K562 (cell line): Measurements from ENCODE around the gene CCDC136. TPM values are rescaled to one million over a fixed set of nuclear protein-coding genes. Genes with fewer than 3 reads are reported as not detected.
A peak's percentile ranks its signal among the peaks of the same experiment; 100 is the strongest.

Experiments used
- ATF1 ChIP-seq, 2 experiments: fragments of 450-650 bp in 1 of 2; IDR thresholded peaks; 2 replicates each; pipeline ENCODE4 v1.6.1; 2016; ENCODE audit warnings: missing compliant biosample characterization in 1 of 2, missing genetic modification characterization in 1 of 2
- CHD4 ChIP-seq: fragments of 200-600 bp; sonication (generic); IDR thresholded peaks from 3 replicates; pipeline ENCODE4 v1.6.1; 2012; ENCODE audit warnings: low read depth, mild to moderate bottlenecking, mixed read lengths, low read length, inconsistent platforms; ENCODE audit not compliant: insufficient read depth, insufficient replicate concordance, poor library complexity, severe bottlenecking
- NR3C1 ChIP-seq: sonication (generic); formaldehyde crosslinking; IDR thresholded peaks from 2 replicates; pipeline ENCODE4 v1.8.1; 2022; ENCODE audit warnings: missing genetic modification reagents
- PRPF4 ChIP-seq: fragments of 200-400 bp; formaldehyde crosslinking; IDR thresholded peaks from one replicate; pipeline ENCODE4 v1.6.1; 2017; ENCODE audit warnings: low read length, low read depth, mild to moderate bottlenecking; ENCODE audit not compliant: insufficient read depth, poor library complexity, severe bottlenecking
- TAF9B ChIP-seq: fragments of 450-650 bp; IDR thresholded peaks from 2 replicates; pipeline ENCODE4 v1.6.1; 2018; ENCODE audit warnings: mild to moderate bottlenecking; ENCODE audit not compliant: partially characterized antibody
- ZFP30 ChIP-seq: fragments of 250-450 bp; sonication (Bioruptor Pico); IDR thresholded peaks from 2 replicates; pipeline ENCODE4 v1.8.0; 2022; ENCODE audit warnings: moderate library complexity, mild to moderate bottlenecking, inconsistent platforms, borderline replicate concordance
- ZNF146 ChIP-seq: IDR thresholded peaks from one replicate; pipeline ENCODE4 v1.6.1; 2018; ENCODE audit warnings: missing compliant biosample characterization; ENCODE audit not compliant: unreplicated experiment
- polyA plus RNA-seq, 8 experiments: library from polyadenylated mRNA; depleted of rRNA in 4 of 8; stranded (reverse) in 5 of 8; unstranded in 3 of 8; fragments of >200 nt; fragmentation: Nextera tagmentation in 2 of 8; fragmentation: Illumina TruSeq in 1 of 8; extraction: Ambion mirVana in 2 of 8; extraction: Trizol in 1 of 8; gene quantifications; 2 replicates each; pipeline versions ENCODE4 v1.2.1 to v1.2.3, GENCODE V29; 2011 to 2014; ENCODE audit warnings: inconsistent platforms in 1 of 8, missing spikeins in 1 of 8
- total RNA-seq, 7 experiments: library from RNA; depleted of rRNA in 6 of 7; stranded (reverse); fragments of >200 nt in 6 of 7; fragmentation: Illumina TruSeq in 2 of 7; extraction: Trizol in 2 of 7; gene quantifications; 2 replicates each; pipeline versions ENCODE4 v1.2.1 to v1.2.3, GENCODE V29; 2011 to 2021; ENCODE audit warnings: low replicate concordance in 1 of 7
- TF ChIP-seq, protein P1 (sequence below): fragments of 450-650 bp; IDR thresholded peaks from 2 replicates; pipeline ENCODE4 v1.6.1; 2016; ENCODE audit warnings: mild to moderate bottlenecking, moderate library complexity
- TF ChIP-seq, protein P2 (sequence below): fragments of 250-450 bp; sonication (Bioruptor Pico); IDR thresholded peaks from 2 replicates; pipeline ENCODE4 v1.5.0; 2021; ENCODE audit warnings: mild to moderate bottlenecking, moderate library complexity
- TF ChIP-seq, protein P3 (sequence below): fragments of 250-450 bp; sonication (Bioruptor Pico); IDR thresholded peaks from 2 replicates; pipeline ENCODE4 v1.4.0; 2020

The CCDC136 gene
- total and polyA plus RNA-seq, 9 of the 15 experiments (the other 6 are each of a cell fraction or from before 2014, with no cell fraction given): 2.4 to 40.8 (median 26.5) TPM

DNA sequence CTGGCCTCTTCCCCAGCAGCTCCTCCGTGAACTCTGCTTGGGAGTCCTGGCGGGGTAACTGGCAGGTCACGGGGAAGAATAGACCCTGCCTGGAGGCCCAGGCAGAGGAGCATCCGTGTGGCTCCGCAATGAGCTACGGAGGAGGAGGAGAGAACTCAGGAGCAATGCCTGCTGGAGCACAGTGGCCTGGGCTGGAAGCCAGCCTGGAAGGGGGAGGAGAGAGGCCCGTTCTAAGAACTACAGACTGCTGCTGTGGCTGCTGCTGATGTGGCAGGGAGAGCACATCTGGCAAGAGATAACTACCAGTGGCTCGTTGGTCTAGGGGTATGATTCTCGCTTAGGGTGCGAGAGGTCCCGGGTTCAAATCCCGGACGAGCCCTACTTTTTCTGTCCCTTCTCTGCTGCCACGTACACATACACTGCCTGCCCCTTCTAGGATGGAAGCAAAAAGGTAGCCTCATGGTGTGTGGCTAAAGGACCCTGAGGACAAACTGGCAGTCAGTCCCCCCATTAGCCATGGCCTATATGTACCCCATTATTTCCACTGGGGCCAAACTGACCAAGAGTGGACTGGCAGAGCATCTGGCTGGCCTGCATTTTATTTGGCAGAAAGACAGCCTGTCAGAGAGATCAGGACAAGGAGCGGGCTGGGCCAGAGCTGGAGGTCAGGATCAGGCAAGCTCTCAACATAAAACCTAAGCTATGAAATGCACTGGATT, 8.5 kb upstream of the CCDC136 start (continued):
- TF ChIP-seq, protein P1, sequence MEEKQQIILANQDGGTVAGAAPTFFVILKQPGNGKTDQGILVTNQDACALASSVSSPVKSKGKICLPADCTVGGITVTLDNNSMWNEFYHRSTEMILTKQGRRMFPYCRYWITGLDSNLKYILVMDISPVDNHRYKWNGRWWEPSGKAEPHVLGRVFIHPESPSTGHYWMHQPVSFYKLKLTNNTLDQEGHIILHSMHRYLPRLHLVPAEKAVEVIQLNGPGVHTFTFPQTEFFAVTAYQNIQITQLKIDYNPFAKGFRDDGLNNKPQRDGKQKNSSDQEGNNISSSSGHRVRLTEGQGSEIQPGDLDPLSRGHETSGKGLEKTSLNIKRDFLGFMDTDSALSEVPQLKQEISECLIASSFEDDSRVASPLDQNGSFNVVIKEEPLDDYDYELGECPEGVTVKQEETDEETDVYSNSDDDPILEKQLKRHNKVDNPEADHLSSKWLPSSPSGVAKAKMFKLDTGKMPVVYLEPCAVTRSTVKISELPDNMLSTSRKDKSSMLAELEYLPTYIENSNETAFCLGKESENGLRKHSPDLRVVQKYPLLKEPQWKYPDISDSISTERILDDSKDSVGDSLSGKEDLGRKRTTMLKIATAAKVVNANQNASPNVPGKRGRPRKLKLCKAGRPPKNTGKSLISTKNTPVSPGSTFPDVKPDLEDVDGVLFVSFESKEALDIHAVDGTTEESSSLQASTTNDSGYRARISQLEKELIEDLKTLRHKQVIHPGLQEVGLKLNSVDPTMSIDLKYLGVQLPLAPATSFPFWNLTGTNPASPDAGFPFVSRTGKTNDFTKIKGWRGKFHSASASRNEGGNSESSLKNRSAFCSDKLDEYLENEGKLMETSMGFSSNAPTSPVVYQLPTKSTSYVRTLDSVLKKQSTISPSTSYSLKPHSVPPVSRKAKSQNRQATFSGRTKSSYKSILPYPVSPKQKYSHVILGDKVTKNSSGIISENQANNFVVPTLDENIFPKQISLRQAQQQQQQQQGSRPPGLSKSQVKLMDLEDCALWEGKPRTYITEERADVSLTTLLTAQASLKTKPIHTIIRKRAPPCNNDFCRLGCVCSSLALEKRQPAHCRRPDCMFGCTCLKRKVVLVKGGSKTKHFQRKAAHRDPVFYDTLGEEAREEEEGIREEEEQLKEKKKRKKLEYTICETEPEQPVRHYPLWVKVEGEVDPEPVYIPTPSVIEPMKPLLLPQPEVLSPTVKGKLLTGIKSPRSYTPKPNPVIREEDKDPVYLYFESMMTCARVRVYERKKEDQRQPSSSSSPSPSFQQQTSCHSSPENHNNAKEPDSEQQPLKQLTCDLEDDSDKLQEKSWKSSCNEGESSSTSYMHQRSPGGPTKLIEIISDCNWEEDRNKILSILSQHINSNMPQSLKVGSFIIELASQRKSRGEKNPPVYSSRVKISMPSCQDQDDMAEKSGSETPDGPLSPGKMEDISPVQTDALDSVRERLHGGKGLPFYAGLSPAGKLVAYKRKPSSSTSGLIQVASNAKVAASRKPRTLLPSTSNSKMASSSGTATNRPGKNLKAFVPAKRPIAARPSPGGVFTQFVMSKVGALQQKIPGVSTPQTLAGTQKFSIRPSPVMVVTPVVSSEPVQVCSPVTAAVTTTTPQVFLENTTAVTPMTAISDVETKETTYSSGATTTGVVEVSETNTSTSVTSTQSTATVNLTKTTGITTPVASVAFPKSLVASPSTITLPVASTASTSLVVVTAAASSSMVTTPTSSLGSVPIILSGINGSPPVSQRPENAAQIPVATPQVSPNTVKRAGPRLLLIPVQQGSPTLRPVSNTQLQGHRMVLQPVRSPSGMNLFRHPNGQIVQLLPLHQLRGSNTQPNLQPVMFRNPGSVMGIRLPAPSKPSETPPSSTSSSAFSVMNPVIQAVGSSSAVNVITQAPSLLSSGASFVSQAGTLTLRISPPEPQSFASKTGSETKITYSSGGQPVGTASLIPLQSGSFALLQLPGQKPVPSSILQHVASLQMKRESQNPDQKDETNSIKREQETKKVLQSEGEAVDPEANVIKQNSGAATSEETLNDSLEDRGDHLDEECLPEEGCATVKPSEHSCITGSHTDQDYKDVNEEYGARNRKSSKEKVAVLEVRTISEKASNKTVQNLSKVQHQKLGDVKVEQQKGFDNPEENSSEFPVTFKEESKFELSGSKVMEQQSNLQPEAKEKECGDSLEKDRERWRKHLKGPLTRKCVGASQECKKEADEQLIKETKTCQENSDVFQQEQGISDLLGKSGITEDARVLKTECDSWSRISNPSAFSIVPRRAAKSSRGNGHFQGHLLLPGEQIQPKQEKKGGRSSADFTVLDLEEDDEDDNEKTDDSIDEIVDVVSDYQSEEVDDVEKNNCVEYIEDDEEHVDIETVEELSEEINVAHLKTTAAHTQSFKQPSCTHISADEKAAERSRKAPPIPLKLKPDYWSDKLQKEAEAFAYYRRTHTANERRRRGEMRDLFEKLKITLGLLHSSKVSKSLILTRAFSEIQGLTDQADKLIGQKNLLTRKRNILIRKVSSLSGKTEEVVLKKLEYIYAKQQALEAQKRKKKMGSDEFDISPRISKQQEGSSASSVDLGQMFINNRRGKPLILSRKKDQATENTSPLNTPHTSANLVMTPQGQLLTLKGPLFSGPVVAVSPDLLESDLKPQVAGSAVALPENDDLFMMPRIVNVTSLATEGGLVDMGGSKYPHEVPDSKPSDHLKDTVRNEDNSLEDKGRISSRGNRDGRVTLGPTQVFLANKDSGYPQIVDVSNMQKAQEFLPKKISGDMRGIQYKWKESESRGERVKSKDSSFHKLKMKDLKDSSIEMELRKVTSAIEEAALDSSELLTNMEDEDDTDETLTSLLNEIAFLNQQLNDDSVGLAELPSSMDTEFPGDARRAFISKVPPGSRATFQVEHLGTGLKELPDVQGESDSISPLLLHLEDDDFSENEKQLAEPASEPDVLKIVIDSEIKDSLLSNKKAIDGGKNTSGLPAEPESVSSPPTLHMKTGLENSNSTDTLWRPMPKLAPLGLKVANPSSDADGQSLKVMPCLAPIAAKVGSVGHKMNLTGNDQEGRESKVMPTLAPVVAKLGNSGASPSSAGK: no peak
- TF ChIP-seq ZNF146 (CRISPR knock-in tag) (no peak), TAF9B (no peak), CHD4 (no peak), PRPF4 (no peak), ATF1 (CRISPR knock-in tag; IDR thresholded peaks at IDR 0.05) (no peak), ATF1 (tag; IDR thresholded peaks at IDR 0.05) (peak; percentile 87), ZFP30 (CRISPR knock-in tag) (no peak), NR3C1 (CRISPR knock-in tag) (no peak)
- TF ChIP-seq, protein P2, sequence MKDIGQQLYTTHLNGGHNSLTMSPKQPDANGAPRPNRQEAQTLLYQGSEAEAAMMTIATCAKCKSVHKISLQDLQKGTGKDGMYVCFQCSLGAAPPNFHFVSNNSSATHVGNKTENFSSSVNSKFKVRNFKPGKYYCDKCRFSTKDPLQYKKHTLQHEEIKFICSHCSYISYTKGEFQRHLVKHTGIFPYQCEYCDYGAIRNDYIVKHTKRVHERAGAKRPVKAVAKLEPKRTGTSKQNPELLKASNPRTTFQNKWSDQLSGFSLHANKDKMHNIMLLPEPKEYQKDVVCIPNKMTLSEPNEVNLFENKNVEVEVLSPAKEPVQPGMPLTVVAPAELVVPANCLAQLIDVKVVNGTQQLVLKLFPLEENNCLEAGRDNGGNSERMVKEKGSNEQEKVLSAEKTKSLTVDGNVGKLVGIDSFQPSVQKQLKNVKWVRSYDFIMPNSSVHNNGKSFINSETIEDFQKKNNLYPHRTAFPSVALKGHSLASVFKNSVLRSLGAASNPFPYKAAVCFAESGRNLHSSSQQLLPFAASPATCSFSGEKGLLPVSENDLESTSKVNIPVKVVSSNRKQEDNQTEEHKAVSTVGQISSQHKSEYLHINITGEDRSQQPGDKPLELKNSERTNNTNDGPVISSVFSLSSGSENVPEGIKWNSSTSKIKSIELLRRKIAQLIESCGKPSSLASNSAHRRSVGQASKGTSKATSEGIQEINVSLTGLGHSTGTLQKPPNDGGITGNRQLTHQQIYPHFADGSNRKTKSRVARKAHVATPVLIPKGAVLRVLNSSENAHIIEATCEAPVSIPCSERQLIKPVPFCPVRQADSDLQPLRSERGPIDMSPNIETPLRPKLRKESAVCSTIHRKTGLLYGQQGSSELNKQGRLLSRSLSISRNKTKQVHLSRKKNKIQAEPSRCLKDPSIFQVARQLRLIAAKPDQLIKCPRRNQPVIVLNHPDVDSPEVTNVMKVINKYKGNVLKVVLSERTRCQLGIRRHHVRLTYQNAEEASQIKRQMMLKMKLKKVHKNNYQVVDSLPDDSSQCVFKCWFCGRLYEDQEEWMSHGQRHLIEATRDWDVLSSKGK (CRISPR knock-in tag): no peak
- TF ChIP-seq, protein P3, sequence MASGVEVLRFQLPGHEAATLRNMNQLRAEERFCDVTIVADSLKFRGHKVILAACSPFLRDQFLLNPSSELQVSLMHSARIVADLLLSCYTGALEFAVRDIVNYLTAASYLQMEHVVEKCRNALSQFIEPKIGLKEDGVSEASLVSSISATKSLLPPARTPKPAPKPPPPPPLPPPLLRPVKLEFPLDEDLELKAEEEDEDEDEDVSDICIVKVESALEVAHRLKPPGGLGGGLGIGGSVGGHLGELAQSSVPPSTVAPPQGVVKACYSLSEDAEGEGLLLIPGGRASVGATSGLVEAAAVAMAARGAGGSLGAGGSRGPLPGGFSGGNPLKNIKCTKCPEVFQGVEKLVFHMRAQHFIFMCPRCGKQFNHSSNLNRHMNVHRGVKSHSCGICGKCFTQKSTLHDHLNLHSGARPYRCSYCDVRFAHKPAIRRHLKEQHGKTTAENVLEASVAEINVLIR (CRISPR knock-in tag): 0 out of 2 replicates have a peak, but pooled peaks have one; percentile 14
